NCI-H774 (cell line): ENCODE results near the gene ARF6.
"Not testable (repeated sequence)": the region's sequence is repeated elsewhere in the genome, so short reads cannot be mapped to it uniquely, and the experiment has no call there.

Source experiments
- DNase-seq: peaks from one replicate; lab custom pipeline; 2025; lab: John Stamatoyannopoulos, UW

ARF6 gene

GRCh38 chr14:49876563-49877127, 16.2 kb upstream of the ARF6 start:
- DNase-seq = no peak

- no peak for DNase-seq
These were observed 13.2 kb upstream of the ARF6 start for GRCh38 chr14:49879646-49880204.

DNA sequence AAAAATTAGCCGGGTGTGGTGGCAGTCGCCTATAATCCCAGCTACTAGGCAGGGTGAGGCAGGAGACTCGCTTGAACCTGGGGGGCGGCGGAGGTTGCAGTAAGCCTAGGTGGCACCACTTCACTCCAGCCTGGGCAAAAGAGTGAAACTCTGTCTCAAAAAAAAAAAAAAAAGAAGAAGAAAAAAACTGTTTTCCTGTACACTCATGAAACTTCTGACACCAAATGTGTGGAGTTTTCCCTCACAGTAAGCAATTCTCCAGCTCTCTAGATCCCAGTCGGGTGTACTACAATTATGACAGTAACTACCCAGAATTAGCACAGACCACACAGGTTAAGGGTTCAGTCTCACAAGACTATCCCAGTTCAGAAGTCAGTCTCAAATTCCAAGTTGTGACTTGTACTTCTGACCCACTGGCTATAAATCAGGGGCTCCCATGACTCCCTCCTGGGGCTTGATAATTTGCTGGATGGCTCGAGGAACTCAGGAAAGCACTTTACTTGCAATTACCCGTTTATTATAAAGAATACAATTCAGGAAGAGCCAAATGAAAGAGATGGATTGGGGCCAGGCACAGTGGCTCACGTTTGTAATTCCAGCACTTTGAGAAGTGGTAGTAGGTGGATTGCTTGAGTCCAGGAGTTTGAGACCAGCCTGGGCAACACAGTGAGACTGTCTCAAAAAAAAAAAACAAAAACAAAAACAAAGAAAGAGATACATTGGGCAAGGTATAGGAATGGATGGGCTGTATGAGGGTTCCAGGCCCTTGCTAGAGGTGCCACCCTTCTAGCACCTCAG, 12.4 kb upstream of the ARF6 start:
- DNase-seq = no peak

- no peak for DNase-seq
These were observed 11.4 kb upstream of the ARF6 start for GRCh38 chr14:49881350-49882001.

DNA sequence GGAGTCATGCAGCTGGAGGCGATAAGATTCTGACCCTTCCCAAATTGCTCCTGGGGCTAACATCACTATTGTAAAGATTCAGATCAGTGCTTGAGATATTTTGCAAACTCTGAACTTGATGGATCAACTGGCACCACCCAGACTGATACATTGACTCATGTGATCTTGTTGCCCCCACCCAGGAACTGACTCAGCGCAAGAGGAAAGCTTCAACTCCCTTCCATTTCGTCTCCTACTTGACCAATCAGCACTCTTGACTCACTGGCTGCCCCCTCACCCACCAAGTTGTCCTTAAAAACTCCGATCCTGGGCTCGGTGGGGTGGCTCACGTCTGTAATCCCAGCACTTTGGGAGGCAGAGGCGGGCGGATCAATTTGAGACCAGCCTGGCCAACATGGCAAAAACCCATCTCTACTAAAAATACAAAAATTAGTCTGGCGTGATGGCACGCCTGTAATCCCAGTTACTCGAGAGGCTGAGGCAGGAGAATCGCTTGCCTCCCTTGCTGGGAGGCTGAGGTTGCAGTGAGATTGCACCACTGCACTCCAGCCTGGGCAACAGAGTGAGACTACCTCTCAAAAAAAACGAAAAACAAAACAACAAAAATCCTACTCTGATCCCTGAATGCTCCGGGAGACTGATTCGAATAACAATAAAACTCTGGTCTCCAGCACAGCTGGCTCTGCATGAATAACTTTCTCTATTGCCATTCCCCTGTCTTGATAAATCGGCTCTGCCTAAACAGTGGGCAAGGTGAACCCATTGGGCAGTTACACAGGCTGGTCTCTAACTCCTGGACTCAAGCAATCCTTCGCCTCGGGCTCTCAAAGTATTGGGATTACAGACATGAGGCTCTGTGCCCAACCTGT, 9.8 kb upstream of the ARF6 start:
- DNase-seq = no peak

DNA sequence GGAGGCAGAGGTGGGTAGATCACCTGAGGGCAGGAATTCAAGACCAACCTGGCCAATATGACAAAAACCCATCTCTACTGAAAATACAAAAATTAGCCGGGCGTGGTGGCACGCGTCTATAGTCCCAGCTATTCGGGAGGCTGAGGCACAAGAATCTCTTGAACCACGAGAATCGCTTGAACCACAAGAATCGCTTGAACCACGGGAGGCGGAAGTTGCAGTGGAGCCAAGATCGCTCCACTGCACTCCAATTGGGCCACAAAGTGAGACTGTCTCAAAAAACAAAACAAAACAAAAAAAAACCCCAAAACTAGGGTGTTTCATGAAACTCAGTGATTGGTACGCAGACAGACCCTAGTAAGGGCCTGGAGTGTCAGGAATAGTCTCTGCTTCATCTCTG, 6.4 kb upstream of the ARF6 start:
- DNase-seq = no peak

DNA sequence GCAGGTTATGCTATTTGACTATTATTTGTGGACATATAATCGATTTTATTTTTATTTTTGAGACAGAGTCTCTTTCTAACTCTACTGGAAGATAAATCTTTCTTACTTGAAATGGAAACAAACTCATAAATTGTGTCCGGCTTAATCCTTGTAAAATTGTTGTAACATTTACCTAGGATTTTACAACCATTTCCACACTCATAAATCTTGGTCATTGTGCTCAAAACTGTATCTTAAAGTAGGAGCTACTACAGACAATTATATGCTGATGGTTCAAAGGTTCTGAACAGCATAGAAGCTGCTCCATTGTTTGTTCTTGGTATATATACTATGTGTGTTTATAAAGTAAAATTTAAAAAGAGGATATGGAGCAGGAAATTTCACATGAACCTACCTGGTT, 4.6 kb upstream of the ARF6 start:
- no peak for DNase-seq

DNA sequence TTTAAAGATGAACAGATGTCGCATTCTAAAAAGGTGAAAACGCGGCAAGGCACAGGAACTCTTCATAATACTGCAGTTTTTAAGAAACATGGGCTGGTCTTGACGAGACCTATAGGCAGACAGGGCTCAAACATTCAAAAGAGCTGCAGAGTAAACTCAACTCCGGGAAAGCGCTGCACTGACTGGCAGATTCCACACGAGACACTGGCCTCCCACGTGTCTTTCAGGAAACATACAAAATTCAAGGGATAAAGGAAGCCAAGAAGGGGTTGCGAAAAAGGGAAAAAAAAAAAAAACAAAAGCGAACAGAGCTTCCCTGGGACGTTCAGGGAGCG, 614 bp upstream of the ARF6 start:
- DNase-seq = no peak

DNA sequence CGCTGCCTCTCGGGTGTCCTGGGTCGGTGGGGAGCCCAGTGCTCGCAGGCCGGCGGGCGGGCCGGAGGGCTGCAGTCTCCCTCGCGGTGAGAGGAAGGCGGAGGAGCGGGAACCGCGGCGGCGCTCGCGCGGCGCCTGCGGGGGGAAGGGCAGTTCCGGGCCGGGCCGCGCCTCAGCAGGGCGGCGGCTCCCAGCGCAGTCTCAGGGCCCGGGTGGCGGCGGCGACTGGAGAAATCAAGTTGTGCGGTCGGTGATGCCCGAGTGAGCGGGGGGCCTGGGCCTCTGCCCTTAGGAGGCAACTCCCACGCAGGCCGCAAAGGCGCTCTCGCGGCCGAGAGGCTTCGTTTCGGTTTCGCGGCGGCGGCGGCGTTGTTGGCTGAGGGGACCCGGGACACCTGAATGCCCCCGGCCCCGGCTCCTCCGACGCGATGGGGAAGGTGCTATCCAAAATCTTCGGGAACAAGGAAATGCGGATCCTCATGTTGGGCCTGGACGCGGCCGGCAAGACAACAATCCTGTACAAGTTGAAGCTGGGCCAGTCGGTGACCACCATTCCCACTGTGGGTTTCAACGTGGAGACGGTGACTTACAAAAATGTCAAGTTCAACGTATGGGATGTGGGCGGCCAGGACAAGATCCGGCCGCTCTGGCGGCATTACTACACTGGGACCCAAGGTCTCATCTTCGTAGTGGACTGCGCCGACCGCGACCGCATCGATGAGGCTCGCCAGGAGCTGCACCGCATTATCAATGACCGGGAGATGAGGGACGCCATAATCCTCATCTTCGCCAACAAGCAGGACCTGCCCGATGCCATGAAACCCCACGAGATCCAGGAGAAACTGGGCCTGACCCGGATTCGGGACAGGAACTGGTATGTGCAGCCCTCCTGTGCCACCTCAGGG, 679 bp downstream of the ARF6 start:
- DNase-seq = no peak

GRCh38 chr14:49894214-49895107, 1.6 kb downstream of the ARF6 start:
- not testable (repeated sequence) for DNase-seq

- no peak for DNase-seq
These were observed 2.6 kb downstream of the ARF6 start for GRCh38 chr14:49895480-49895879.

DNA sequence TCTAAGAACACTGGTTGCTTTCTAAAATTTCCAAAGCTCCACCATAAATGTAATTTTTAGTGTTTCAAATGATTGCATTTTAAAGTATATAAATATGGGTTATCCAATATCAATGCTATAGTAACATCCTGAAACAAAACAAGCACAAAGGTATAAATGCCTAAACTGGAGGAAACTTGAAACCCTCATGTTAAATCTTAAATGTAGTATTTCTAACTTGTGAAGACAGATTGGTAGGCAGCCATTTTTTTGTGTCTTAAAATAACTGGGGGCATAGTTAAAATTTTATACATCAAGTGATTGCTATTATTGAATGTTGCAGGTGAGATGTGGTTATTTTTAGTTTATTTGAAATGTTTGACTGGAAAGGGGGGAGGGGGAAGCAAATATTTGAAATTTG, 3.4 kb downstream of the ARF6 start:
- DNase-seq = not testable (repeated sequence)

DNA sequence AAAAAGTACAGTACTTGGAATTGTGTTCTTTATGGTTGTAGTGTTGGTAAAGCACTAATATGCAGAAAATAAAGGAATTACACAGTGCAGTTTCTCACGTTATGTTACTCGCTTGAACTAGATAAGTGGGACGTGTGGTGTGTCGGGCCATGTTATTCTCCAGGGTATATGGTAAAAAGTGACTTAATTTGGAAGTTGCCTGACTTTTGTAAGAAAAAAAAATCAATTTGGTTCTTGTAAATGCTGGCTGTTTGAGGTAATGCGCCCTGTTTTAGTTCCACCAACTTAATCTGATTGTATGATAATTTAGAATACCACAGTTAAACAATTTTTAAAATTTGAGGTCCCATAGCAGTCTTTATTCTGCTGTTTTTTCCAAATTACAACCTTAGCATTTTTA, 4.1 kb downstream of the ARF6 start:
- DNase-seq = no peak

DNA sequence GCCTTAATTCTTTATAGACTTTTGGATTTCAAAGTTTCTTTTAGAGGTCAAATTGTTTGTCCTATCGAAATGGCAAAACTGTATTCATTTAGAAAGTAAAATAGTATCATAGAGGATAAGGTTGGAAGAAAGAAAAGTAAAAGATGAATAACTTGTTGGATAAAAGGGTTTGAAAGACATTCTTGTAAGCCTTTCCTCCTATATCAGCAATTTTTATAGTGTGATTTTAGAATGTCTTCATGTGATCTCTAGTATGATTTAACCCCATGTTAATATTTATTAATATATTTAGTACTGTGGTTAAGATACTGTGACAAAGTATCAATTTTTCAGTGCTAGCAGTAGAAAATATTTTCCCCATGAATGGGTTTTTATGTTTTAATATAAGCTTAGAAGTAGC, 4.5 kb downstream of the ARF6 start:
- DNase-seq = no peak

DNA sequence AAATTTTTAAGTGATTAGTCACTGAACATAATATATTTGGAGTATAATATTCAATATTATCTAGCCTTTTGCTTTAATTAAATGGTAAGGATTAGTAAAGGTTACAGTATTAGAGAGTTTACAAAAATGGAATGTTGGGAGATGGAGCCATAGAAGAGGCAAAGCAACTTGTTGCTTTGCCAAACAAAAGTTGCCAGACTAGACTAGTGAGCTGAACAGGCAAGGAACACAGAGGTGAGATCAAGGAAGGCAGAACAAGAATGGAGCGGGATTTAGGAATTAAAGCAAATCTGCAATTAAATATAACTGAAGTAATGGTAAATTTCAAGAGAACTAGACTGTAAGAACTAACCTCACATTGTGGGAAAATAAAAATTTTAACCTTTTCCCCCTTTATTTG, 5.1 kb downstream of the ARF6 start:
- DNase-seq = no peak

DNA sequence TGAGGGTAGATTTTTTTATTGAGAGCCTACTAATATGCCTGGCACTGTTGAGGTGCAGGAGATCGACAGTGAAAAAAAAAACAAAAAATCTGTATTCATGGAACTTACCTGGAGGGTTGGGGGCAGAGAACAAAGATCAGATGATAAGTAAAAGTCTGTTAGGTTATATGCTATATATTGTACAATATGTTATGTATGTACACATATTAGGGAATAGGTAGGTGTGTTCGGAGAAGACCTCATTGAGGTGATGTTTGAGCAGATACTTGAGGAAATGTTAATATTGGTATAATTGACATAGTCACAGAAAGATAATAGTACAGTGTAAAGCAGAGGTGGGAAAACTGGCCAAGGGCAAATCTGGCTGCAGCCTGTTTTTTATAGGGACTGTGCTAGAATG, 5.6 kb downstream of the ARF6 start:
- DNase-seq = no peak

GRCh38 chr14:49900973-49901372, 8.1 kb downstream of the ARF6 start:
- no peak for DNase-seq

DNA sequence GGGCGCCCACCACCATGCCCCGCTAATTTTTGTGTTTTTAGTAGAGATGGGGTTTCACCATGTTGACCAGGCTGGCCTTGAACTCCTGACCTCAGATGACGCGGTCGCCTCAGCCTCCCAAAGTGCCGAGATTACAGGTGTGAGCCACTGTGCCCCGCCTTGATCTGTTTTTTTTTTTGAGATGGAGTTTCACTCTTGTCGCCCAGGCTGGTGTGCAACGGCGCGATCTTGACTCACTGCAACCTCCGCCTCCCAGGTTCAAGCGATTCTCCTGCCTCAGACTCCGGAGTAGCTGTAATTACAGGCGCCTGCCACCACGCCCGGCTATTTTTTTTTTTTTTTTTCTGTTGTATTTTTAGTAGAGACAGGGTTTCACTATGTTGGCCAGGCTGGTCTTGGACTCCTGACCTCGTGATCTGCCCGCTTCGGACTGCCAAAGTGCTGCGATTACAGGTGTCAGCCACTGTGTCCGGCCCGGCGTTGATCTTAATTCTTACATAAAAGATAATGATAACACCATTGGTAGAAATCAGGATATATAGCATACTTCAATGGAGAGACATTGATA, 9.9 kb downstream of the ARF6 start:
- not testable (repeated sequence) for DNase-seq

DNA sequence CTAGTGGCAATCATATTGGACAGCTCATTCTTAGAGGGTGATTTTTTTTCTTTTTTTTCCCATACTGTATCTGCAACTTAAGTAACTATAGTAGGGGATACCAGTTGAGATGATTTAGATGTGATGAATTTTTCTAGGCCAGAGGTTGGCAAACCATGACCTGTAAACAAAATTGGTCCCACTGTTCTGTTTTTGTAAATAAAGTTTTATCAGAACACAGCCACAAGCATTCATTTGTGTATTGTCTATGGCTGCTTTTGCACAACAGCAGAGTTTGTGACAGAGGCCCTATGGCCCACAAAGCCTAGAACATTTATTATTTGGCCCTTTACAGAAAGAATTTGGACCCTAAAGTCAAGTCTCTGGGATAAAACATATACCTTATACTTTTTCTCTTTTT, 11.4 kb downstream of the ARF6 start:
- no peak for DNase-seq

DNA sequence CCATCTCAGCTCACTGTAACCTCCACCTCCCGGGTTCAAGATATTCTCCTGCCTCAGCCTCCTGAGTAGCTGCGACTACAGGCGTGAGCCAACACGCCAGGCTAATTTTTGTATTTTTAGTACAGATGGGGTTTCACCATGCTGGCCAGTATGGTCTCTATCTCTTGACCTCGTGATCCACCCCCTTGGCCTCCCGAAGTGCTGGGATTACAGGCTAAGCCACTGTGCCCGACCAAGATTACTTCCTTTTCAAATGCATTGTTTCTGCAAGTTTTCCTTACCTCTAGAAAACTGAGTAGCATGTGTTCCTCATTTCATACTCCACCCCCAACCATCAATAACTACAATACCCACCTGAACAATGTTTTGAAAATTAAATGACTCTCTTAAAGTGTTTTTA, 13.1 kb downstream of the ARF6 start:
- no peak for DNase-seq
